Endodermal cell (in vitro differentiated cells): Measurements from ENCODE around the gene KCNK16. TPM values are rescaled to one million over a fixed set of nuclear protein-coding genes. Genes with fewer than 3 reads are reported as not detected.

Experiments used
- DNase-seq: peaks from one replicate; pipeline ENCODE4 v3.0.0-alpha.2; 2017
- H3K27ac ChIP-seq: 2 replicates; pipeline ENCODE4 v1.5.1; 2013; ENCODE audit warnings: mild to moderate bottlenecking, low read depth, low read length, moderate library complexity
- H3K27me3 ChIP-seq: 2 replicates; pipeline ENCODE4 v1.6.1; 2013; ENCODE audit warnings: mild to moderate bottlenecking, low read length, moderate library complexity; ENCODE audit not compliant: insufficient read depth, control insufficient read depth, poor library complexity, severe bottlenecking
- H3K36me3 ChIP-seq: 2 replicates; pipeline ENCODE4 v1.7.0; 2013; ENCODE audit warnings: mild to moderate bottlenecking, low read length, moderate library complexity; ENCODE audit not compliant: control insufficient read depth, insufficient read depth
- H3K4me1 ChIP-seq: one replicate; pipeline ENCODE4 v1.7.0; 2013; ENCODE audit warnings: low read length; ENCODE audit not compliant: control insufficient read depth, insufficient read depth
- H3K4me3 ChIP-seq: 2 replicates; pipeline ENCODE4 v1.5.1; 2013; ENCODE audit warnings: mild to moderate bottlenecking, low read length, moderate library complexity
- H3K9ac ChIP-seq: 2 replicates; pipeline ENCODE4 v1.6.1; 2013; ENCODE audit warnings: mild to moderate bottlenecking, low read length, moderate library complexity; ENCODE audit not compliant: poor library complexity, severe bottlenecking; ENCODE audit errors: extremely low read depth
- H3K9me3 ChIP-seq: 2 replicates; pipeline ENCODE4 v1.6.1; 2013; ENCODE audit warnings: mild to moderate bottlenecking, low read length, moderate library complexity; ENCODE audit not compliant: control insufficient read depth
- H3K27ac Mint-ChIP-seq: 2 replicates; pipeline ENCODE4 v1.8.0; 2020; ENCODE audit warnings: mixed read lengths
- H3K27me3 Mint-ChIP-seq: 2 replicates; pipeline ENCODE4 v1.8.0; 2021; ENCODE audit warnings: mild to moderate bottlenecking, mixed read lengths; ENCODE audit not compliant: insufficient read depth
- H3K36me3 Mint-ChIP-seq: 2 replicates; pipeline ENCODE4 v1.8.0; 2020; ENCODE audit warnings: low read depth, mixed read lengths
- H3K4me1 Mint-ChIP-seq: 2 replicates; pipeline ENCODE4 v1.8.0; 2020; ENCODE audit warnings: mixed read lengths
- H3K4me3 Mint-ChIP-seq: 2 replicates; pipeline ENCODE4 v1.8.0; 2020; ENCODE audit warnings: mild to moderate bottlenecking, moderate library complexity, mixed read lengths
- H3K9me3 Mint-ChIP-seq: 2 replicates; pipeline ENCODE4 v1.8.0; 2020; ENCODE audit warnings: mild to moderate bottlenecking, mixed read lengths
- CTCF ChIP-seq: fragments of 200-600 bp; sonication (generic); conservative IDR thresholded peaks from 2 replicates; pipeline ENCODE4 v1.5.0; 2021; ENCODE audit warnings: antibody characterized with exemption, mild to moderate bottlenecking
- WGBS, 2 experiments: methylation state at CpG; one replicate each; pipeline versions ENCODE4 v1.1.5 to v1.1.7; 2013; ENCODE audit warnings: missing lambda C conversion rate in 2 of 2, mixed read lengths in 1 of 2; ENCODE audit not compliant: insufficient coverage in 1 of 2, insufficient read length in 1 of 2; 5-methylcytosine and 5-hydroxymethylcytosine counted together
- total RNA-seq, 2 donors: library from RNA; stranded (reverse); fragmentation: NEBNext Ultra II Directional in 1 of 2; extraction: Animal tissue kit (Norgen Biotek cat#: 25700) in 1 of 2; gene quantifications; 2 replicates in 1 of 2; 3 replicates in 1 of 2; pipeline ENCODE4 v1.2.1, GENCODE V29; 2021

KCNK16 gene
- total RNA-seq, 2 donors from 2014 or later, result not detected

GRCh38 chr6:39266375-39266774 lies 56.1 kb downstream of the KCNK16 start:
- Histone ChIP-seq H3K4me1 (no peaks in the 10 kb centered on the region), H3K27me3 (no peaks in the 10 kb centered on the region), H3K9ac (no peak overlapping the region), H3K36me3 (no peaks in the 10 kb centered on the region), H3K4me3 (no peak overlapping the region), H3K9me3 (no peaks in the 10 kb centered on the region), H3K27ac (no peak overlapping the region)
- no peak for DNase-seq
- peaks cover 1% of the 10 kb centered on the region for H3K9me3 Mint-ChIP-seq
- no peak overlapping the region for H3K27ac Mint-ChIP-seq
- H3K4me1 Mint-ChIP-seq, result peaks cover 10% of the 10 kb centered on the region
- H3K27me3 Mint-ChIP-seq, result no peaks in the 10 kb centered on the region
- no peak overlapping the region for H3K4me3 Mint-ChIP-seq
- no peak for TF ChIP-seq CTCF
- H3K36me3 Mint-ChIP-seq, result no peaks in the 10 kb centered on the region
- 97% methylated on average over 2 of the region's 2 CpGs; no CpG with 5 or more reads in 1 of the 2 experiments for WGBS, 2 experiments

Other genes with a start within 250 kb of the KCNK16 start
- 10 to 100 TPM in 1 of 2 donors, 1 to 10 TPM in 1; 7.2 to 13.0 TPM for gene SAYSD1, start 207.5 kb downstream of the KCNK16 start, total RNA-seq
- gene KCNK5, start 93.2 kb downstream of the KCNK16 start, total RNA-seq, result 10 to 100 TPM; 29.8 to 32.2 TPM
- gene KCNK17, start 8.3 kb downstream of the KCNK16 start, total RNA-seq, result under 1 TPM in 1 of 2 donors, not detected in 1; 0.37 TPM